ENCODE results near the gene CIB4. TPM values are rescaled to one million over a fixed set of nuclear protein-coding genes. Genes with fewer than 3 reads are reported as not detected.

Gene CIB4
- total RNA-seq, 2 donors from 2014 or later, result not detected

DNA sequence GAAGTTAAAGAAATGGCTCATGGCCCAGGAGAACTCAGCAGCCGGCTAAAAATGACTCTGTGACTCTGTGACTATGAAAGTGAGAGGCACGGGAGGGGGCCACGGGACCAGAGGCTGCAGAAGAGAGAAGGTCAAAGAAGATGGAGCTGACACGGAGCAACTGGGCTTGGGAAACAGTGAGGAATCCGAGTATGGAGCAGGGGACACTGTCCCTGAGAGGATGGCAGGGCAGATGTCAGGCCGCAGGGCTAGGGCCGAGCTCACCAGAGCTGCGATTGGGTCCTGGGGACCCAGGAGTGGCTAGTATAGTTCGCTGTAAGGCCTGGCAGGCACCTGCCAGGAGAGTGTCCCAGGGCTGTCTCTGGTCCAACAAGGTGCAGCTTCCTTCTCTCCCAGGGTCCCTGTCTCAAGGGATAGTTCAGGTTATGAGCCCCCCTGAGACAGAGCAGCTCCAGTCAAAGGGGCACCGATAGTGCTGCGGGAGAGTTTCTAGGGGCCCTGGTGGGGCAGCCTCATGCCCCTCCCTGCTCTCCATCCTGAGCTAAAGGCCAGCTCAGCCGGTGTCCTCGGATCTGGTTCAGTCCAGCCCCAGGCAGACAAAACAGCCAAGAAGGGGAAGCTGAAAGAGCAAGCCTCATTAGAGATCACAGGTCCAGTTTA is 42.7 kb downstream of the CIB4 start:
- ATAC-seq, result no peak

DNA sequence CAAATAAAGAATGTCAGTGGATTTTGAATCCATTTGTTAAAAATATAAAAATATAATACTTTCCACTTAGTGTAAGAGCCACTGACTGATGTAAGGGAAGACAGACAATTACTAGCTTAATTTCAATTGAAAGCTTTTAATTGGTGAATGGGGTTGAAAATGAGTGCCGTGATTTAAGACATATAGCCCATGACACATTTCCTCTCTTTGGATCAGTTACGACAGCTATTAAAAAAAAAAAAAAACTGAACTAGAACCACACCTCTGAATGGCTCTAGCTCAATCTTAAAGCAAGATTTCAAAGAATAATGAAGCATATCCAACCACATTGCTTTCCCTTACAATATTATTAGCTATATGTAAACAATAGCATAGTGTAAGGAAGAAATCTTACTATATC is 44.0 kb downstream of the CIB4 start:
- no peak for DNase-seq
- no peak for ATAC-seq
- intact Hi-C loops (cut with DNase I, micrococcal nuclease), result no loop called here

More for the DNA sequence above, 42.7 kb downstream of the CIB4 start:
- intact Hi-C loops (cut with DNase I, micrococcal nuclease), result no loop called here
- DNase-seq, result no peak

DNA sequence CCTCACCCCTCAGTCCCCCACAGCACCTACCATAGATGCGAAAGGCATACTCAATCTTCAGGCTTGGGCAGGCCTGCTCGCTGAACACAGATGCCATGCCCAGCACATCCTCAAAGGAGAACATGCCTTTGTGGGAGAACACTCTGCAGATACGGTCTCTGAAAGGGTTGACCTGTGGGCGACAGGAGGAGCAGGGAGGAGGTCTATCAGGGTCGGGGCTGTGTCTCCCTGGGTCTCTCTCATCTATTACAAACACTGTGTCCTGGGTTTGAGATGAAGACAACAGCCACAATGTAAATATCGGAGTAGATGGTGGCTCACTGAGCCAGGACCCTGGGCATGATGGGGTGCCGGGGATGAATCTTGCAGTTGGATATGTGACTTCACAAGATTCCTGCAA is 46.0 kb downstream of the CIB4 start:
- ATAC-seq, result no peak
- intact Hi-C loops (cut with DNase I, micrococcal nuclease), result no loop called here
- no peak for DNase-seq

DNA sequence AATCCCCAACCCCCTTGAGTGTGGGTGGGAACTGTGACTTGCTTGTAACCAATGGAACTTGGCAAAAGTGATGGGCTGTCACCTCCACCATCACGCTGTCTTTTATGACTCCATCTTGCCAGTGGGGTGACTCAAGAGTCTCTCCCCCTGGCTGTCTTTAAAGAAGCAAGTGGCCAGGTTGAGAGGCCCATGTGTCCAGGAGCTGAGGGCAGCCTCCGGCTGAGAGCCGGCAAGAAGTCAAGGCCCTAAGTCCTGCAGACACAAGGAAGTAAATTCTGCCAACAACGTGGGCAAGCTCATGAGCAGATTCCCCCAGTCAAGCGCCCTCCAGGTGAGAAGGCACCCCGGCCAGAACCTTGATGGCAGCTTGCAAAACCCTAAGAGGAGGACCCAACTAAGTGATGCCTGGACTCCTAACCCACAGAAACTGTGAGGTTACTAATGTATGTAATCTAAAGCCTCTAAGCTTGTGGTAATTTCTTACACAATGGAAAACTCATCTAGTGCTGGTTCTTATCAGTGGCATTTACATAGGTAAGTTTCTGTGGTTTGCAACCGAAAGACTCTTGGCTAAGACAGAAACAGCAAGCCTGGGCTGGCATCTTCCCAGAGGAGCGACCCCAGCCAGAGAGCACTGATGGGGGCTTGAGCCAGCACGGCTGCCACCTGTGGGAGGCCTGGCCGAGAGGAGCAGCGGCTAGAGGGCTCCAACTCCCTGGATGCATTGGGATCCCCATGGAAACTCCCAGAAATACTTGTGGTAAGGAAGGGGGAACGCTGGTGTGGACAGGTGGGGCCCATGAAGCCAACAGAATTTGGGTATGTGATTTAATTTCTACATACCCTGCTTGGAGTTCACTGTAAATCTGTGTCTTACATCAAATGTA is 49.3 kb downstream of the CIB4 start:
- no peak for ATAC-seq
- DNase-seq, result peak in 1 of 2 donors; percentile 2
- intact Hi-C loops (cut with DNase I, micrococcal nuclease), result no loop called here

DNA sequence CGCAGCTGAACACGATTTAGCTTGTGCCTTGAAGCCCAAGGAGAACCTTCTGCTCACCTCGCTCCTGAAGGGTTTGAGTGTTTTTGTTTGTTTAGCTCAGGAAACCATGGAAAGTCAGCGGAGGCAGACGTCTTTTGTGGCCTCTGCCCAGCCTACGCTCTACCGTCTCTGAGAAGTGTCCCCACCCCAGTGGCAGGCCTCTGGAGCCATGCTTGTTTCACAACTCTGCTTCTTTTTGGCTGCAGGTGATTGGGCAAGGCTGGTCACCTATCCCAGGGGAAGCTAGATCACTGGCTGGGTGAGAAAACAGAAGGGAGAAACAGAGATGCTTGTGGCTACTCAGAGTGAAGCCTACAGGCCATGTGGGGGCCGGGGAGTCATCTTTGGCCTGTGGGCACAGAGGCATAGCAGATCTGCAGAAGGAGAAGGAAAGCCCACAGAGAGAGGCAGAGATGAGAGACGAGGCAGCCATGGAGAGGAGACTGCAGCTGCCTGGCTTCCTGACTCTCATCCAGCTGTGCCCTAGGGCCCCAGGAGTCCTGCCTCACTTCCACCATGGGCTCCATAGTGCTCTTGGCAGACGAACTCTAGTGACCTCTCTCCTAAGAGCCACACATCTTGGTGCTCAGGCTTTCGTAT is 50.1 kb downstream of the CIB4 start:
- intact Hi-C loops (cut with DNase I, micrococcal nuclease), result no loop called here
- ATAC-seq, result no peak
- no peak for DNase-seq

DNA sequence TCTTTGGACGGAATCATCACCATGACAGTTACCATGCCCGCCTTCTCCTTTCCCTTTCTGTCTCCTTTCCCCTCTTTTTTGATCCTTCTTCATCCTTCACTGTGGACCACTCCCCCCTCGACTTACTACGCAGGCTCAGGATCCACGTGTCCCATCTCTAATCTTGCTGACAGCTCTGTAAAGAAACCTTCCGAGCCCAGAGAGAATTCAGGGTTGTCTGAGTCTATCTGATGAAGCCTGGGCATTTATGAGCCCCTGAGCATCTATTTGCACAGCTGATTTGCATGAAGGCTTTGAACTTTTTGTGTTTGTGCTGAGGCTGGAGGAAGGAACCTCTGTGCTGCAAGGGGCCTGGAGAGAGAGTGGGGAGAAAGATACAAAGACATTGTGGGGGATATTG is 50.7 kb downstream of the CIB4 start:
- intact Hi-C loops (cut with DNase I, micrococcal nuclease), result no loop called here
- DNase-seq, result no peak
- no peak for ATAC-seq

DNA sequence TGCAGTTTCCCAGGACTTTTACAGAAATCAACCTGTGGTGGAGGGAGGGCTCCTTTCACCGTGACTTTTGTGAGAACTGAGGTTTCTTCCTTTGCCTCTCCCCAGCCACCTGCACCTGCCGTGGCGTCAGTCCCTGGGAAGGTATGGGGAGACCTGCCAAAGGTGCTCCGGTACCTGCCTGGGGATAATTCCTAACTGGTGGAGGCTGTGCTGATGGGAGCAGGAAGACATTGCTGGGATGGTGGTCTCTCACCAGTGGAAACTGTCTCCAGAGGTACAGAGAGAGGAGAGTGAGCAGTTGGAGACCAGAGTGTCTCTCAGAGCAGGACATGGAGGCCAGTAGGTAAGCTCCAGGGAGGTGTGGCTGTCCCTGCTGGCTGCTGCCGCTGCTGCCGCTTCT is 52.6 kb downstream of the CIB4 start:
- intact Hi-C loops (cut with DNase I, micrococcal nuclease), result no loop called here
- DNase-seq, result no peak

DNA sequence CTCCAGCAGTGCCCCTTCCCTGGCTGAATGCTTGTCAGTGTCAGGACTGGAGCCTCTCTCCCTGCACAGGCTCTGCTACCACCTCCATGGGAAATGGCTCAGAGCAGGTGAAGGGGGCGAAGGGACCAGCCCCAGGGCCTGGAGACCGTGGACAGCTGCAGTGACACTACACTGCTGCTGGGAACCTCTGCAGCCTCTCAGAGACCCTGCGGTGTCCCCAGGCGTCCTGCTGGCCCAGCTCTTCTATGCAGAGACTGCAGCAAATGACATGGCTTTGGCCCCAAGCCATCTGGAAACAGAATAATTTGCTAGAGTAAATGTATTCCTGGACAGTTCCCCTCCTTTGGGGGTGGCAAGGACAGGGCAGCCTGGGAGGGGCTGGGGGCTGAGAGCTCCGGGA is 53.2 kb downstream of the CIB4 start:
- no peak for DNase-seq
- intact Hi-C loops (cut with DNase I, micrococcal nuclease), result no loop called here
- ATAC-seq, result no peak

More for the DNA sequence above, 52.6 kb downstream of the CIB4 start:
- no peak for ATAC-seq

DNA sequence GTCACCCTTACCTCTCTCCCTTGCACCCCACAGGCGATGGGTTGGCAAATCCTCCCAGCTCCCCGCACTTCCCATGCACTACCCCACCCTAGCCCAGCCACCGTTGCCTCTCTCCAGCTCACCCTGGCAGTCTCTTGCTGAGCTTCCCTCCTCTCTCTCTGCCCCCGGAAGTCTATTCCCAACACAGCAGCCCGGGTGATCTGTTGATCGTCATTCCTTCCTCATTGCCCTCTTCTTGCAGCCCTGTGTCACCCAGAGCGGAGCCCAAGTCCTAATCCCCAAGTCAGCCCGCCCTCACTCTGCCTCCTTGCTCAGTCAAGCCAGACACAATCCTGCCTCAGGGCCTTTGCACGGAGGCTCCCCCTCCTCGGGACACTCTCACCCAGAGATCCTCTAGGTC is 55.2 kb downstream of the CIB4 start:
- ATAC-seq (no peak), DNase-seq (peak in 1 of 2 donors; percentile 10)
- intact Hi-C loops (cut with DNase I, micrococcal nuclease), result no loop called here

DNA sequence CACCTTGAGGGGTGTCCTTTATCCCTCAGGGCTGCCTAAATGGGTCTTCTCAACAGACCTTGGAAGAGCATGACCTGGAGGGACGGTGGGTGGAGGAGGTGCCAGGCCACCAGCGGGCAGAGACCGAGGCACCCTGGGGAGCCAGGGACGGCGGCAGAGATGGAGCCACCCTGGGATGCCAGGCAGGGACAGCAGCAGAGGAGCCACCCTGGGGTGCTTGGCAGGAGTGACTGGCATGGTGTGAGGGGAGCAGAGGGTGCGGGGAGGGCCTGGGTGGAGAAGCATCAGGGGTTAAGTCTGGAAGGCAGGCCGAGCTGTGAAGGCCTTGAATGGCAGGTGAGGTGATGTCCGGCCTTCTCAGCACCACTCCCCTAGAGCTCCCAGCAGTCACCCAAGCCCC is 56.1 kb downstream of the CIB4 start:
- ATAC-seq, result no peak
- intact Hi-C loops (cut with DNase I, micrococcal nuclease), result no loop called here

DNA sequence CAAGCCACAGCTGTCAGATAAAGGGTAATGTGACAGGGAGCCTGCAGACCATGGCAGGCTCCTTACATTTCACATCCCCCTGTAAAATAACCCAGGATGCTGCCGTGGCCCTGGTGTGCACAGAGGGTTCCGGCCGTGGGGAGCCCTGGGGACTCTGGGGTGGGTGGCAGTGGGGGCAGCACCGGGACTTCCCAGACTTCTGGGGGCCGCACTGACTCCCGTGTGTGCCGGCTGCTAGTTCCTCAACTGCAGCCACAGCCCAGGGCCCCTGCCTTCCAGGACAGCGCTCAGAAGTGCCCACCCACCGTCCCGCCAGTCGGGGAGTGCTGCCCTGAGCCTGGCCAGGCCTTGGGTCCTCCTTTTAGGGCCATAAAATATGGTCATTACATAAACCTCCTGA is 56.5 kb downstream of the CIB4 start:
- DNase-seq (no peak), ATAC-seq (no peak)
- intact Hi-C loops (cut with DNase I, micrococcal nuclease), result no loop called here

More for the DNA sequence above, 56.1 kb downstream of the CIB4 start:
- DNase-seq, result no peak

DNA sequence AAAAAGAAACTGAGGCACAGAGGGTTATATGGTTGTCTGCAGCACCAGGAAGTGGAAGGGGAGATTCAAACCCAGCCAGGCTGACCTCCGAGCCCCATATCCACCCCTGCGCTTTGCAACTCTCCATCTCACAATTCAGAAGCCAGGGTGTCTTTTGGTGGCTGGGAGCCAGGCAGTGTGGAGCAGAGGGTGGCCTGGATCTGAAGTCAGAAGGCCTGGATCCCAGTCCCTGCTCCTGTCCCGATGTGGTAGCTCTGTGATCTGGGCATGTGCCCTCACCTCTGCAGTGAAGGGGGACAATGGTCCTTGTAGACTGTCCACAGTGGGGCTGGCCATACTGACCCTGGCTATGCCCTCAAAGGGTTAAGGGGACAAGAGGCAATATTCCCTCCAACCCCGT is 57.0 kb downstream of the CIB4 start:
- DNase-seq (no peak), ATAC-seq (no peak)
- intact Hi-C loops (cut with DNase I, micrococcal nuclease), result no loop called here

DNA sequence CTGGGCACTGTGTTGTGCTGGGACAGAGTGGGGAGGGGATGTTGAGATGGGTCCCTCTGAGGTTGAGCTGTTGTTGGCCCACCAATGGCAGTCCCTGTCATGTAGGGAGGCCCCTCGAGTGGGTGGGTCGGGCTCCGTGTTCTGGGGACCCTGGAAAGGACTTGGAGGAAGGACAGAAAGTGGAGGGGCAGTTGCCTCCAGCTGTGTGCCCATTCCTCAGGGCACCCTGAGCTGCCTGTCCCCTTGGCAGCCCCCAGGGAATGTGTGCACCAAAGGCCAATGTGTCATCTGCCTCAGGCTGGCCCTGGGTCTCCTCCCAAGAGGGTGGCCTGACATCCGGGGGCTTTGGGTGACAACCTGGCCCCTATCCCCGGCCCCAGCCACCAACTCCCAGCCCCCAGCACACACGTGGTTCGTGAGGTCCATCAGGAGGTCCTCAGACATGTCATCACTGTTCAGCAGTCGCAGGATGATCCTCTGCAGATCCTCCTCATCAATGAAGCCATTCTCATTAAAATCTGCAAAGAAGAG is 57.7 kb downstream of the CIB4 start:
- ATAC-seq (no peak), DNase-seq (no peak)
- intact Hi-C loops (cut with DNase I, micrococcal nuclease), result no loop called here

DNA sequence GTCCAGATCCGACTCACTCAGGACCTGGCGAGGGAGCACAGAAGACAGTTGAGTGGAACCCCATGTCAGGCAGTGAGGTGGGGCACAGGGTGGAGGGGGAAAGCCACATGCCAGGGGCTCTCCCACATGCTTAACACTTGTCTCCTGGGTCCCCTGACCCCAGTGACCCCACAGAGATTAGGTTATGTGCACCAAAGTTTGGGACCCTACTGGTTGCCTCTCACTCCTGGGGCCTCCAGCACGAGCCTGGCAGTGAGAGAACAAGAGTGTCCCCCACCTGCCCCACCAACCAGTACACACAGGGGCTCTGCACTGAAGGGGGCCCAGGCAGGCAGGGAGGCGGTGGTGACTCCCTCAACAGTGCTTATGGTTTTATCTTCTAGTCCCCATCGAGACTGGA is 58.3 kb downstream of the CIB4 start:
- intact Hi-C loops (cut with DNase I, micrococcal nuclease), result no loop called here
- ATAC-seq, result no peak
- no peak for DNase-seq

DNA sequence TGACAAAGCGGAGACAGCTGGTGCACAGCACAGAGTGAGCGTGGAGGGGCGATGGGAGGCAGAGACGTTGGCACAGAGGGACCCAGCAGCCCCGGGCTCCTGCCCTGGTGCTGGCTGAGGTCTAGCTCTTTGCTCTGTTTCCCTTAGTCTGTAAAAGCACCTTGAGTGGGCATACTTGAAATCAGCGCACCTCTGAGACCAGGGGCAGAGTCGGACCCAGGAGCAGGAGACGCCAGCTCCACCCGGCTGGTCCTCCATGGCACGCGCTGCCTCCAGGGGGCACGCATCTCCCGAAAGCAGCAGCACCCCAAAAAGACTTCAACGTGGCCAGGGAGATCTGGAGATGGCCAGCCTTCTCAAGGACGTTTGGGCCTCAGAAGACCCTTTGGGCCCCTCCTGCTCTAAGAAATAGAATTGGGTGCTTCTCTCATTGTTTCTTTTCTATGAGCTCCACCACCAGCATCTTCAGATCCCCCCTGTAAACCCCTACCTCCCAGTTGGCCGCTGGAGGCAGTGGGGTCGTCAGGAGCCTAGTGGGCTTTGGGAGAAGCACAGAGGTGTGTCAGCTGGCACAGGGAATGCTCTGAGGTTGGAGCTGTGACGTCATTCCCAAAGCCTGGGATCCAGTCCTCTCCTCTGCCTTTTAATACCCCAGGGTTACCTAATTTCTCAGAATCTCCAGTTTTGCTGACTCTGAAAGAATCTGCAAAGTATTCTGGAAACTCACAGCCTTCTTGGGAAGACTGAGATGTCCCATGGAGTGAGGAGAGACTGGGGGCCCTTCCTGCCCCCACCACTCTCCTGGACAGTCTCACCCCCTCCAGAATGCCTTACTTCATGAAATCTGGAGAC is 58.9 kb downstream of the CIB4 start:
- no peak for DNase-seq
- ATAC-seq, result no peak

DNA sequence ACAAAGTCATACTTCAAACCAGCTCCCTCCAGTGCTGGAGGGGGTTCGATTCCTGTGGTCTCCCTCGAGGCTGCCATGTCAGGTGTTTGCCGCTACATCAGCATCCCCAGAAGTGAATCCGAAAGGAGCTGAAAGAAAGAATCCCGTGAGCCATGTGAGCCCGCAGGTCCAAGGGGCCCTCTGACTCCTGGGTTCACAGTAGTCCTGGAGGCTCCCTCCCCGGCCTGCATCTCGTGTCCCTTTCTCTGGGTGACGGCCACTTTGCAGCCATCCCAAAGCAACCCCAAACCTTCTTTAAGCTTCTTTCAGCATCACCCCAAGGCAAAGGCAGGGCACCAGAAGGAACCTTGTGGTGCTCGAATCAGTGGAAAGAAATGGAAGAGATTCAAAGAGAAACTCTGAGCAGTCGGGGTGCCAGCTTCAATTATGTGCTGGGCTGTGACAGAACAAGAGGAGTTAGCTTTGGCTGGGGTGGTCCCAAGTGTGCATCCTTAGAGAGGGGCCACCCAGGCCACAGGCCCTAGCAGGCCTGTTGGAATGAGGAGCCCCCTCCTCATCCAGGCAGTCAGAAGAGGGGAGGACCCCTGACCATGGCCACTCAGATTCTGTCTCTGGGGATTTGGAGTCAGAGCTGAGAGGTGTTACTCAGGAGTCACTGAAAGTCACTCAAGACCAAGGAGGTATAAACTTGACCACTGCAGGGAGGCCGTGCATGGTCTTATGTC is 59.7 kb downstream of the CIB4 start:
- peak in 1 of 2 donors; percentile 4 for DNase-seq
- intact Hi-C loops (cut with DNase I, micrococcal nuclease), result no loop called here
- no peak for ATAC-seq

More for the DNA sequence above, 58.9 kb downstream of the CIB4 start:
- intact Hi-C loops (cut with DNase I, micrococcal nuclease), result no loop called here

DNA sequence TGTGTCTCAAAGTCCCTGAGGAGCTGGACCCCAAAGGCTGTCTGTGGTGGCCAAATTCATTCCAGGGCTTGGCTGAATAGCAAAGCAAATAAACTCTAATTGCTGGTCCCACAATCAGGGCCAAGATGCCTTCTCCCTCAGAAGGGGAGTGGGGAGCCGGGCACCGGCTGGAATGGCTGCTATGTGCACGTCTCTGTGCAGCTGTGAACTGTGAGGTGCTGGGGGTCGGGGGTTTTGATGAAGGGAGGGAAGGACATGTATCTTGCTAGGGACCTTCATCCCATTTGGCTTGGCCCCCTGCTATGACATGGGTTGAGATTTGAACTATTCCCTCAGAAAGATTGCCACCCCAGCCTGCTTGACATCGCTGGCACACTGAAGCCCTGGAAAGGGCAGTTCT is 60.4 kb downstream of the CIB4 start:
- intact Hi-C loops (cut with DNase I, micrococcal nuclease), result no loop called here
- no peak for ATAC-seq

DNA sequence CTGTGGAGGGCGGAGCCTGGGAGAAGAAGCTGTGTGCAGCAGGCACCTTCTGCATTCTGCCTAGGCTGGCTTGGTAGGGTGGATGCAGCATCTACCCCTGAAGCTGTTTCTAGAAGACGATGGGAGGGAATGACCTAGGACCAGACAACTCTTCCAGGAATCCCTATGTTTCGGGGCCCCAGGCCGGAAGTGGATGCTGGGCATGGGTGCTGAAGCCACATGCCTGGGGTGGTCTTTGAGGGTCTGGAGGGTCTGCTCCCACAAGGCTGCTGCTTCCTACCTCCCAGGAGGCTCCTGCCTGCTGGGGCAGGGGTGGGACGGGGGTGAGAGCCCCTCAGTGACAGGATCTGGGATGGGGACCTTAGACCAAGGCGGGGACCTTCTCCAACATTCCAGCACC is 61.0 kb downstream of the CIB4 start:
- DNase-seq, result peak in 1 of 2 donors; percentile 16
- no peak for ATAC-seq
- intact Hi-C loops (cut with DNase I, micrococcal nuclease), result no loop called here

More for the DNA sequence above, 60.4 kb downstream of the CIB4 start:
- DNase-seq, result no peak

Measured in left colon (tissue), 2 donors.